Hippocampal formation (tissue), 2 donors: Measurements from ENCODE around the gene KCNN3.

Source experiments
- DNase-seq, 2 donors: peaks; one replicate each; lab custom pipeline; 2025; lab: John Stamatoyannopoulos, UW

Gene KCNN3

GRCh38 chr1:154726896-154727753 lies 143.0 kb downstream of the KCNN3 start:
- peak in 1 of 2 donors; percentile 40 for DNase-seq

- no peak for DNase-seq
These were observed 143.6 kb downstream of the KCNN3 start for GRCh38 chr1:154726443-154726842.

GRCh38 chr1:154725865-154726264 lies 144.2 kb downstream of the KCNN3 start:
- no peak for DNase-seq

GRCh38 chr1:154720328-154721297 lies 149.5 kb downstream of the KCNN3 start:
- DNase-seq: no peak

DNA sequence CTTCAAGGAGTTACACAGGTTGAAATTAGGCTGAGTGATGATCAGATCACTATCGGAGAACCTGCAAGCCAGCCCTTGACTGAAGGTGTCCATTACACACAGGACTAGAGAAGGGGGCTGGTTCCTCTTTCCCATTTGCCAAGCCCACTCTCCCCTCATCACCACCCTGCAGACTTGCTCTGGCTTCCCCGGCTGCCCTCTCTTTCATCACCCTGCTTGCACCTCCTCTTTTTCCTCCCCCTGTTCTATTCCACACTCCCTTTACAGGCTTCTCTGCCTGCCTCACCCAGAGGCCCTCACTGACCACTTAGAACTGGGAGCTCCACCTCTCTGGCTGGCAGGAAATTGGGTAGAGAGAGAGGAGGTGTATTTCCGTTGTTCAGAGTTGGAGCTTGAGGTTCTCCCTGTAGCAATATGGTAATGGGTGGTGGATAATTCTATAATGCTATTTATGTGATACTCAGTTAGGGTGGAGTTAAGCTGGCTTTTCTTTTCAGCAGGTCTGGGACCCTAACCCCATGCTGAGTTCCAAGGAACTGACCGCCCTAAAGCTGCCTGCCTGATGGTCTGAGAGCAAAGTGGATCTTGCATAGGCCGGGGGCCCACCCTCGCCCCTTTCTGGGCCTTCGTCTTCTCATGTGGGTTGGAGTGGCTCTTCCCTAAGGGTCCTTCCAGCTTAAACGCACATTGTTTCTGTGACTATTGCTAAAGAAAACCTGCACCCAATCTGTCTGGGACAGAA lies 150.3 kb downstream of the KCNN3 start:
- no peak for DNase-seq

- no peak for DNase-seq
These were observed 151.5 kb downstream of the KCNN3 start for GRCh38 chr1:154718566-154718965.

DNA sequence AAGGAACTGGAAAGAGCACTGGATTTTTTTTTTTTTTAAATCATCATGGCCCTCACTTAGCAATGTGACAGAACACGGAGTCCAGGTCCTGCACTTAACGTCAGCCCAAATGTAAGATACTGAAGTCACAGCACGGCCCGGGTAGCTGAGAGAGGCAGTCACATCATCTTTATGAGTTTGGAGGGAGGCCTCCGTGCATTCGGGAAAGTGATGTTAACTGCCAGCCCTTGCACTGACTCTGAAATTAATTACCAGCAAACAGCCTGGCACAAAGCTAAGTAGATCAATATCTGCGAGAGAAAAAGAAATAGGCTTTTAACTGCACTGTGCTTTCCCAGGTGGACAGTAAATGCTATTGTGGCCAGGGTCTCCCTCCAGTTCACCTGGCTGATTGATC lies 152.6 kb downstream of the KCNN3 start:
- DNase-seq: no peak

GRCh38 chr1:154716614-154717527 lies 153.2 kb downstream of the KCNN3 start:
- DNase-seq: no peak

DNA sequence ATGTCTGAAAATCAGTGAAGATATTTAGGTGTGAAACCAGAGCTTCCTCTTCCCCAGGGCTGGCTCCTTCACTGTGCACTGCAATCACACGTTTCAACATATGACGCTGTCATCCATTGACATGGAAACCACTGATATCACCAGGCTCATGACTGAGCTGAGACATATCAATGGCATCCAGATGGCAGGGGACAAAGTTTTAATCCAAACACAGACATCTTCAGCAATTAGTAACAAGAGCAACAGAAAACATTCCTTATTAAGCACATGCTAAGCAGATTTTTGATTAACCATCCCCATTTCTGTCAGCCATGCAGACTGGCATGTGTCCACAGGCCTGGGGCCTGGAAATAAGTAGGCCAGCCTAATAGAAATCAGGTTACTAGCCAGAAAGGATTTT lies 154.1 kb downstream of the KCNN3 start:
- DNase-seq: no peak

GRCh38 chr1:154715385-154715784 lies 154.7 kb downstream of the KCNN3 start:
- DNase-seq: no peak

DNA sequence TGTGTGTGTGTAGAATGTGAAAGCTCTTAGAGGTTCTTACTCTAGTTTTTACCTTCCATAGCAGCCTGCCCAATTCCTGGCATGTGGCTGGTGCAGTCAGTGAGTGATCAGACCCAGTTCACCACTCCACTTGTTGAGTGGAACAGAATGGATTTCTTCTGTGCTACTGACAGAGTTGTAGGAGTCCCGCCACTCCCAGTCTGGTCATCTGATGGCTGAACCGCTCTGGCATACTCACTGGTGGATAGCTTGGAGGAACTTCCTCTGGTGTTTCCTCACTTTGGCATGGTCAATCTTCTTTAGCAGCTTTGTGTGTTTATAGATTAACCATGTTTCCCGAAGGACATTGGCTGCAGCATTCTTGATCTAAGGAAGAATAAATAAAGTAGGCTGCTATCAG lies 155.4 kb downstream of the KCNN3 start:
- DNase-seq: no peak

DNA sequence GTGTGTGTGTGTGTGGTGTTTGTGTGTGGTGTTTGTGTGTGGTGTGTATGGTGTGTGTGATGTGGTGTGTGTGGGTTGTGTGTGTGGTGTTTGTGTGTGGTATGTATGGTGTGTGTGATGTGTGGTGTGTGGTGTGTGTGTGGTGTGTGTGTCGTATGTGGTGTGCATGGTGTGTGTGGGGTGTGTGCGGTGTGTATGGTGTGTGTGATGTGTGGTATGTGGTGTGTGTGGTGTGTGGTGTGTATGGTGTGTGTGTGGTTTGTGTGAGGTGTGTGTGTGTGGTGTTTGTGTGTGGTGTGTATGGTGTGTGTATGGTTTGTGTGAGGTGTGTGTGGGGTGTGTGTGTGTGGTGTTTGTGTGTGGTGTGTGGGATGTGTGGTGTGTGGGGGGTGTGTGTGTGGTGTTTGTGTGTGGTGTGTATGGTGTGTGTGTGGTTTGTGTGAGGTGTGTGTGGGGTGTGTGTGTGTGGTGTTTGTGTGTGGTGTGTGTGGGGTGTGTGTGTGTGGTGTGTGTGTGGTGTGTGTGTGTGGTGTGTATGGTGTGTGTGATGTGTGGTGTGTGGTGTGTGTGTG lies 155.9 kb downstream of the KCNN3 start:
- DNase-seq: no peak

- no peak for DNase-seq
These were observed 157.1 kb downstream of the KCNN3 start for GRCh38 chr1:154713005-154713404.

DNA sequence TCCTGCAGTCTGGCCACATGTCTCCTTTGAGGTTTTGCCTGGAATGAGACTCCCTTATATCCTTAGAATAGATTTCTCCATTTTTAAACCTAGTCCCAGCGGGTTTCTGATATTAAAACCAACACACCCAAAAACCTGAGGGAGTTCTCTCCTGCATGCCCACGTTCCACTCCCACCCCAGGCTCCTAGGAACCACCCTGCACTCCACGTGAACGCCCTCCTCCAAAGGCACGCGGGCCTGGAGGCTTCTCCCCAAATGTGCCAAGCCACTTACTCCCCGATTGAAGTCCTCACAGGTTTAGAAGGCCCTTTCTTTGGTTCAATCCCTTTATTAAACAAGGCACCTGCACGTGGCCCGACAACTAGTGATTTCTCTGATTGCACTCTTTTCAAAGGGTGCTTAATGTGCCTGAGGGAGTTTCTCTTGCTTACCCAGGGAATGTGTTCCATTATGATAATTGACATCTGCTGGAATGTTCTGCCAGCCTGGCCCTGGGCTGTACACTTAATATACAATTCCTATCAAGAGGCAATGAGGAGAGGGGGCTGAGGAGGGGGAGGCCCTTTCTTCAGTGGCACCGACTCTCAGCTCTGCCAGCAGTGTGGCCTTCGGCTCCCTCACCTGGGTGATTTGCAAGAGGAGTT lies 157.8 kb downstream of the KCNN3 start:
- DNase-seq: no peak

- DNase-seq: no peak
These were observed 158.7 kb downstream of the KCNN3 start for GRCh38 chr1:154711416-154711815.

- DNase-seq: no peak
These were observed 160.0 kb downstream of the KCNN3 start for GRCh38 chr1:154710106-154710505.

GRCh38 chr1:154707901-154708463 lies 162.1 kb downstream of the KCNN3 start:
- no peak for DNase-seq

- no peak for DNase-seq
These were observed 163.2 kb downstream of the KCNN3 start for GRCh38 chr1:154706851-154707250.

- no peak for DNase-seq
These were observed 164.5 kb downstream of the KCNN3 start for GRCh38 chr1:154705544-154705943.

- DNase-seq: no peak
These were observed 166.9 kb downstream of the KCNN3 start for GRCh38 chr1:154703170-154703569.
